HG03097 (cell line): Measurements from ENCODE around the gene APEH.

Experiments
- ATAC-seq: cut with Tn5 transposase; IDR thresholded peaks from one replicate; pipeline ENCODE4 v1.9.1; 2021; ENCODE audit not compliant: unreplicated experiment, low FRiP score

Gene APEH

GRCh38 chr3:49723628-49724551 lies 49.7 kb downstream of the APEH start, which contains the start of gene GMPPB:
Gene GMPPB (minus strand): TSS chr3:49723951. CDS start chr3:49723726, 225 bp downstream.
- ATAC-seq, result peak; percentile 64

- ATAC-seq, result no peak
Measured at GRCh38 chr3:49724586-49724985, 50.4 kb downstream of the APEH start.

GRCh38 chr3:49725906-49726681 lies 51.9 kb downstream of the APEH start:
- ATAC-seq, result no peak

- no peak for ATAC-seq
Measured at GRCh38 chr3:49727154-49727923, 53.2 kb downstream of the APEH start.

GRCh38 chr3:49727924-49728361 lies 53.8 kb downstream of the APEH start:
- no peak for ATAC-seq

DNA sequence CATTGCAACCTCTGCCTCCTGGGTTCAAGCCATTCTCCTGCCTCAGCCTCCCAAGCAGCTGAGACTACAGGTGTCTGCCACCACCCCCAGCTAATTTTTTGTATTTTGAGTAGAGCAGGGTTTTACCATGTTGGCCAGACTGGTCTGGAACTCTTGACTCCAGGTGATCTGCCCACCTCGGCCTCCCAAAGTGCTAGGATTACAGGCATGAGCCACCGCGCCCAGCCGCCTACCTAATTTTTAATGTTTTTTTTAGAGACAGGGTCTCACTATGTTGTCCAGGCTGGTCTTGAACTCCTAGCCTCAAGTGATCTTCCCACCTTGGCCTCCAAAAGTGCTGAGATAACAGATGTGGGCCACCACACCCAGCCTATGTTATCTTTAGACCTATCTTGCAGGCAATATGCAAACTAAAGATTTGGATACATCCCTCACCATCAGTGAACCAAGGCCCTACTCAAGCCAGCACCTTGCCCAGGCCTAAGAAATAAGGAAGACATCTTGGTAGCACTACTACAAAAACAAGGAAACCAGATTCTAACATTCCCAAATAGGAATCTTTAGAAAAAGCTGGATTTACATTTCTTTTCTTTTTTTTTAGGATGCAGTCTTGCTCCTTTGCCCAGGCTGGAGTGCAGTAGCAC lies 55.9 kb downstream of the APEH start:
- no peak for ATAC-seq

- no peak for ATAC-seq
Measured at GRCh38 chr3:49732597-49732996, 58.4 kb downstream of the APEH start.

DNA sequence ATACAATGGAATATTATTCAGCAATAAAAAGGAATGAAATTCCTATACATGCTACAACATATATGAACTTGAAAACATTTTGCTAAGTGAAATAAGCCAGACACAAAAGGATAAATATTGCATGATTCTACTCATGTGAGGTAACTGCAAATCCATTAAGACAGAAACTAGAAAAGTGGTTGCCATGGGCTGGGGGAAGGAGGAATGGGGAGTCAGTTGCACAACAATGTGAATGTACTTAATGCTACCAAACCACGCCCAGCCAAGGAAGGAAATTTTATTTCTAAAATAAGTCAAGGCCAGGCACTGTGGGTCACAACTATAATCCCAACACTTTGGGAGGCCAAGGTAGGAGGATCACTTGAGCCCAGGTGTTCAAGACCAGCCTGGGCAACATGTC lies 59.4 kb downstream of the APEH start:
- no peak for ATAC-seq
